HepG2 (cell line): ENCODE measurements around the gene TBC1D24. TPM values are rescaled to one million over a fixed set of nuclear protein-coding genes. Genes with fewer than 3 reads are reported as not detected.
A peak's percentile ranks its signal among the peaks of the same experiment; 100 is the strongest.

Experiments
- ATAC-seq: fragments of 200-7000 bp; cut with Tn5 transposase; 3 replicates; pipeline ENCODE4 v1.9.1; 2020; ENCODE audit warnings: mild to moderate bottlenecking, moderate library complexity
- BruUV-seq: library from RNA; stranded (reverse); fragments of 400-500 nt; replicated peaks from 2 replicates; lab custom pipeline; 2021; lab: Mats Ljungman, UMichigan
- CTCF ChIA-PET: fragments of 300-600 bp; formaldehyde crosslinking; extraction: SDS; loops from one replicate; lab custom pipeline; 2021; ENCODE audit warnings: low total read pairs, inconsistent platforms, low intra/inter-chr PET ratio; lab: Yijun Ruan, JAX
- POLR2A ChIA-PET: fragments of 350-600 bp; sonication (Branson Sonifier 250); formaldehyde crosslinking; loops from one replicate; lab custom pipeline; 2020; ENCODE audit warnings: antibody characterized with exemption, inconsistent platforms; lab: Yijun Ruan, JAX
- DNase-seq: peaks from one replicate; pipeline ENCODE4 v3.0.0-alpha.2; 2015; ENCODE audit warnings: low spot score
- FAIRE-seq: peaks from 3 replicates; lab custom pipeline; 2011; peaks lifted over from hg19 to GRCh38; lab: Jason Lieb, UNC
- H2AFZ ChIP-seq: one replicate; pipeline ENCODE4 v1.6.1; 2011; ENCODE audit warnings: low read length, inconsistent platforms
- H3K27ac ChIP-seq: fragments of 300-600 bp; 3 replicates; pipeline ENCODE4 v1.8.0; 2011; ENCODE audit warnings: mixed run types, mild to moderate bottlenecking, mixed read lengths, low read length, inconsistent platforms; ENCODE audit not compliant: insufficient read depth; ENCODE audit errors: extremely low read length
- H3K27me3 ChIP-seq, 2 experiments: fragments of 200-600 bp in 1 of 2; 2 replicates in 1 of 2; 3 replicates in 1 of 2; pipeline versions ENCODE4 v1.6.0 to v1.8.0; 2011; ENCODE audit warnings: low read length in 2 of 2, mild to moderate bottlenecking in 2 of 2, moderate library complexity in 2 of 2, inconsistent platforms in 1 of 2; ENCODE audit not compliant: insufficient read depth in 2 of 2, control insufficient read depth in 1 of 2
- H3K36me3 ChIP-seq, 2 experiments: fragments of 200-600 bp in 1 of 2; replicated peaks in 1 of 2; 2 replicates in 1 of 2; 3 replicates in 1 of 2; pipeline versions ENCODE4 v1.5.1 to v1.8.0; 2011; ENCODE audit warnings: low read length in 2 of 2, inconsistent platforms in 1 of 2; ENCODE audit not compliant: insufficient read depth in 2 of 2, control insufficient read depth in 1 of 2
- H3K4me1 ChIP-seq: 2 replicates; pipeline ENCODE4 v1.5.1; 2012; ENCODE audit warnings: low read length, inconsistent platforms; ENCODE audit not compliant: insufficient read depth
- H3K4me2 ChIP-seq: 2 replicates; pipeline ENCODE4 v1.6.0; 2011; ENCODE audit warnings: low read depth, low read length, inconsistent platforms
- H3K4me3 ChIP-seq, 3 experiments: fragments of 200-600 bp in 1 of 3; sonication (generic), shearing (Covaris generic) in 1 of 3; replicated peaks in 1 of 3; 2 replicates each; pipeline ENCODE4 v1.5.1; 2011 to 2016; ENCODE audit warnings: low read length in 3 of 3, inconsistent platforms in 2 of 3, low read depth in 2 of 3, mild to moderate bottlenecking in 2 of 3, control low read depth in 1 of 3, mixed read lengths in 1 of 3; ENCODE audit not compliant: insufficient read depth in 1 of 3
- H3K79me2 ChIP-seq: one replicate; pipeline ENCODE4 v1.6.1; 2011; ENCODE audit warnings: low read length, inconsistent platforms; ENCODE audit not compliant: insufficient read depth
- H3K9ac ChIP-seq: 2 replicates; pipeline ENCODE4 v1.6.0; 2011; ENCODE audit warnings: mild to moderate bottlenecking, low read depth, low read length, inconsistent platforms; ENCODE audit not compliant: insufficient read depth
- H3K9me3 ChIP-seq: 2 replicates; pipeline ENCODE4 v1.5.1; 2012; ENCODE audit warnings: mild to moderate bottlenecking, low read length
- H4K20me1 ChIP-seq: 2 replicates; pipeline ENCODE4 v1.6.0; 2011; ENCODE audit warnings: inconsistent platforms, mild to moderate bottlenecking, low read length, moderate library complexity; ENCODE audit not compliant: insufficient read depth
- AGO2 ChIP-seq: fragments of 200-400 bp; formaldehyde crosslinking; optimal IDR thresholded peaks from 2 replicates; pipeline ENCODE3; 2017; ENCODE audit warnings: mild to moderate bottlenecking, low read depth, low read length, moderate library complexity
- NFYC ChIP-seq: IDR thresholded peaks from 2 replicates; pipeline ENCODE4 v1.6.1; 2016; ENCODE audit warnings: missing genetic modification reagents, missing compliant biosample characterization
- PATZ1 ChIP-seq: sonication (generic); formaldehyde crosslinking; IDR thresholded peaks from 2 replicates; pipeline ENCODE4 v1.4.0; 2020; ENCODE audit warnings: missing genetic modification reagents
- PRDM10 ChIP-seq: sonication (generic); formaldehyde crosslinking; IDR thresholded peaks from 2 replicates; pipeline ENCODE4 v1.4.0; 2020; ENCODE audit warnings: low read depth, missing genetic modification reagents
- PRDM15 ChIP-seq: sonication (generic); formaldehyde crosslinking; IDR thresholded peaks from 2 replicates; pipeline ENCODE4 v1.4.0; 2020; ENCODE audit warnings: missing genetic modification reagents
- RBFOX2 ChIP-seq: fragments of 200-400 bp; formaldehyde crosslinking; IDR thresholded peaks from 2 replicates; pipeline ENCODE4 v1.6.1; 2017; ENCODE audit warnings: low read depth, mild to moderate bottlenecking, low read length
- TAF15 ChIP-seq: fragments of 200-400 bp; formaldehyde crosslinking; IDR thresholded peaks from one replicate; pipeline ENCODE4 v1.6.1; 2018; ENCODE audit warnings: mild to moderate bottlenecking, low read depth, low read length; ENCODE audit not compliant: poor library complexity, severe bottlenecking
- ZBTB38 ChIP-seq: sonication (generic); formaldehyde crosslinking; IDR thresholded peaks from 2 replicates; pipeline ENCODE4 v1.5.1; 2020; ENCODE audit warnings: mild to moderate bottlenecking, missing genetic modification reagents
- ZC3H4 ChIP-seq: sonication (generic); formaldehyde crosslinking; IDR thresholded peaks from 2 replicates; pipeline ENCODE4 v1.4.0; 2020; ENCODE audit warnings: missing genetic modification reagents, borderline replicate concordance
- ZNF564 ChIP-seq: sonication (generic); formaldehyde crosslinking; IDR thresholded peaks from 2 replicates; pipeline ENCODE4 v1.8.1; 2023; ENCODE audit warnings: mild to moderate bottlenecking, missing genetic modification reagents
- ZNF572 ChIP-seq: sonication (generic); formaldehyde crosslinking; IDR thresholded peaks from 2 replicates; pipeline ENCODE4 v1.5.1; 2020; ENCODE audit warnings: mild to moderate bottlenecking, missing genetic modification reagents
- WGBS: methylation state at CpG from one replicate; pipeline ENCODE4 v1.1.6; 2017; ENCODE audit warnings: low lambda C conversion rate; 5-methylcytosine and 5-hydroxymethylcytosine counted together
- in situ Hi-C: cut with HindIII; loops from 2 replicates; pipeline ENCODE4 v1.10.0; 2017; ENCODE audit warnings: low pct_unique_long_range_greater_than_20kb; ENCODE audit not compliant: extremely low pct_ligation_motif_present
- intact Hi-C: fragments of 100-400 bp; cut with micrococcal nuclease; formaldehyde crosslinking; loops from one replicate; pipeline ENCODE4 v1.10.0; 2022; ENCODE audit not compliant: unreplicated experiment
- polyA plus RNA-seq, 8 experiments: library from polyadenylated mRNA; depleted of rRNA in 3 of 8; stranded (reverse) in 7 of 8; unstranded in 1 of 8; fragments of >200 nt; fragmentation: Illumina TruSeq in 4 of 8; extraction: Trizol in 4 of 8; gene quantifications; 2 replicates each; pipeline versions ENCODE4 v1.2.1 to v1.2.3, GENCODE V29; 2011 to 2016; ENCODE audit warnings: low read depth in 4 of 8, missing spikeins in 1 of 8, mixed read lengths in 1 of 8; ENCODE audit not compliant: insufficient read depth in 1 of 8
- total RNA-seq, 5 experiments: library from RNA; depleted of rRNA; stranded (reverse); fragments of >200 nt; fragmentation: Illumina TruSeq; extraction: Trizol; gene quantifications; 2 replicates each; pipeline ENCODE4 v1.2.3, GENCODE V29; 2016; ENCODE audit warnings: low read depth in 1 of 5

The TBC1D24 gene
- total and polyA plus RNA-seq, 2 of the 13 experiments (the other 11 are each of a cell fraction or from before 2014, with no cell fraction given), result 7.7 to 13.7 TPM

- no peak for TF ChIP-seq PRDM10 (CRISPR knock-in tag)
- TF ChIP-seq NFYC (CRISPR knock-in tag), result no peak
- TF ChIP-seq ZNF572 (CRISPR knock-in tag), result no peak
- no peak for TF ChIP-seq TAF15
- no peak for TF ChIP-seq PATZ1 (CRISPR knock-in tag)
- TF ChIP-seq, all 625 proteins: peak for 0
Observed at GRCh38 chr16:2450535-2450934, 24.4 kb upstream of the TBC1D24 start (continued).

- H3K79me2 ChIP-seq, result no peaks in the 10 kb centered on the region
- intact Hi-C loops (no loop called here), in situ Hi-C loops (no loop called here)
- peaks cover 32 to 67% of the 10 kb centered on the region in 2 experiments; a peak in 4 of 5 replicates for H3K36me3 ChIP-seq
- WGBS, result 97% methylated on average over 19 of the region's 19 CpGs
- ChIA-PET POLR2A (no interaction called here), CTCF (no interaction called here)
- H3K4me1 ChIP-seq, result no peaks in the 10 kb centered on the region
- no peak overlapping the region for H2AFZ ChIP-seq
- no peak for DNase-seq
- H3K27me3 ChIP-seq, result no peaks in the 10 kb centered on the region
- no peaks in the 10 kb centered on the region for H4K20me1 ChIP-seq
- no peak overlapping the region for H3K9ac ChIP-seq
- no peak overlapping the region for H3K27ac ChIP-seq
- H3K4me2 ChIP-seq, result no peak overlapping the region
- H3K4me3 ChIP-seq, result no peak overlapping the region
- FAIRE-seq, result no peak
- H3K9me3 ChIP-seq, result no peaks in the 10 kb centered on the region
- BruUV-seq, result no TSS peak
- ATAC-seq, result no peak
- peak; percentile 36 for TF ChIP-seq AGO2
- TF ChIP-seq ZC3H4 (CRISPR knock-in tag), result no peak
- TF ChIP-seq ZNF564 (CRISPR knock-in tag), result no peak
- no peak for TF ChIP-seq ZBTB38 (CRISPR knock-in tag)
- TF ChIP-seq PRDM15 (CRISPR knock-in tag), result no peak
- TF ChIP-seq RBFOX2, result 0 out of 2 replicates have a peak, but pooled peaks have one; percentile 30
Observed at GRCh38 chr16:2450975-2451381, 23.9 kb upstream of the TBC1D24 start.
